Chondrocyte (in vitro differentiated cells): ENCODE data around the gene TSTD2. TPM values are rescaled to one million over a fixed set of nuclear protein-coding genes. Genes with fewer than 3 reads are reported as not detected.
"Not testable (repeated sequence)": the region's sequence is repeated elsewhere in the genome, so short reads cannot be mapped to it uniquely, and the experiment has no call there.

Experiments
- DNase-seq: peaks from one replicate; pipeline ENCODE4 v3.0.0; 2021; ENCODE audit warnings: mixed read lengths, low spot score
- H3K27ac Mint-ChIP-seq: one replicate; pipeline ENCODE4 v1.8.0; 2021; ENCODE audit warnings: mild to moderate bottlenecking, moderate library complexity, mixed read lengths; ENCODE audit not compliant: unreplicated experiment
- H3K27me3 Mint-ChIP-seq: 2 replicates; pipeline ENCODE4 v1.8.0; 2021; ENCODE audit warnings: low read depth, mixed read lengths
- H3K36me3 Mint-ChIP-seq: 2 replicates; pipeline ENCODE4 v1.8.0; 2021; ENCODE audit warnings: low read depth, mixed read lengths
- H3K4me1 Mint-ChIP-seq: 2 replicates; pipeline ENCODE4 v1.8.0; 2021; ENCODE audit warnings: low read depth, mild to moderate bottlenecking, mixed read lengths
- H3K4me3 Mint-ChIP-seq: one replicate; pipeline ENCODE4 v1.8.0; 2021; ENCODE audit warnings: mild to moderate bottlenecking, moderate library complexity, mixed read lengths; ENCODE audit not compliant: unreplicated experiment
- H3K9me3 Mint-ChIP-seq: 2 replicates; pipeline ENCODE4 v1.8.0; 2021; ENCODE audit warnings: low read depth, mixed read lengths
- CTCF ChIP-seq: fragments of 200-600 bp; sonication (generic); IDR thresholded peaks from 2 replicates; pipeline ENCODE4 v1.5.0; 2021; ENCODE audit warnings: antibody characterized with exemption, mild to moderate bottlenecking, moderate library complexity
- total RNA-seq: library from RNA; stranded (reverse); gene quantifications from 3 replicates; pipeline ENCODE4 v1.2.1, GENCODE V29; 2021

Gene TSTD2
- total RNA-seq, 1 donor from 2014 or later: 19.6 TPM

GRCh38 chr9:97592126-97592525, 41.0 kb downstream of the TSTD2 start:
- Mint-ChIP-seq H3K27me3 (peaks cover 18% of the 10 kb centered on the region), H3K4me1 (no peaks in the 10 kb centered on the region), H3K9me3 (no peaks in the 10 kb centered on the region), H3K36me3 (no peaks in the 10 kb centered on the region), H3K27ac (no peak overlapping the region), H3K4me3 (no peak overlapping the region)
- TF ChIP-seq CTCF: no peak
- DNase-seq: no peak

- no peak overlapping the region for H3K4me3 Mint-ChIP-seq
- no peaks in the 10 kb centered on the region for H3K36me3 Mint-ChIP-seq
- DNase-seq: no peak
- no peaks in the 10 kb centered on the region for H3K9me3 Mint-ChIP-seq
- no peak for TF ChIP-seq CTCF
- no peak overlapping the region for H3K27ac Mint-ChIP-seq
- no peaks in the 10 kb centered on the region for H3K4me1 Mint-ChIP-seq
- peaks cover 18% of the 10 kb centered on the region for H3K27me3 Mint-ChIP-seq
Measured at GRCh38 chr9:97591535-97591934, 41.6 kb downstream of the TSTD2 start.

- H3K27me3 Mint-ChIP-seq: peaks cover 15% of the 10 kb centered on the region
- not testable (repeated sequence) for H3K4me3 Mint-ChIP-seq, H3K4me1 Mint-ChIP-seq, H3K9me3 Mint-ChIP-seq, H3K36me3 Mint-ChIP-seq, H3K27ac Mint-ChIP-seq, DNase-seq
Measured at GRCh38 chr9:97586909-97587308, 46.3 kb downstream of the TSTD2 start.

GRCh38 chr9:97584778-97585177, 48.4 kb downstream of the TSTD2 start:
- DNase-seq, H3K27ac Mint-ChIP-seq, H3K4me3 Mint-ChIP-seq, H3K9me3 Mint-ChIP-seq, H3K36me3 Mint-ChIP-seq, H3K4me1 Mint-ChIP-seq, H3K27me3 Mint-ChIP-seq: not testable (repeated sequence)

GRCh38 chr9:97581590-97581989, 51.6 kb downstream of the TSTD2 start:
- peaks cover 17% of the 10 kb centered on the region for H3K27me3 Mint-ChIP-seq
- not testable (repeated sequence) for H3K4me1 Mint-ChIP-seq, DNase-seq, H3K9me3 Mint-ChIP-seq, H3K4me3 Mint-ChIP-seq, H3K36me3 Mint-ChIP-seq, H3K27ac Mint-ChIP-seq

GRCh38 chr9:97579914-97580313, 53.3 kb downstream of the TSTD2 start:
- TF ChIP-seq CTCF: no peak
- H3K27me3 Mint-ChIP-seq: peaks cover 25% of the 10 kb centered on the region
- H3K4me1 Mint-ChIP-seq: no peaks in the 10 kb centered on the region
- no peak for DNase-seq
- peaks cover 3% of the 10 kb centered on the region for H3K9me3 Mint-ChIP-seq
- no peaks in the 10 kb centered on the region for H3K36me3 Mint-ChIP-seq
- H3K4me3 Mint-ChIP-seq: no peak overlapping the region
- H3K27ac Mint-ChIP-seq: no peak overlapping the region

GRCh38 chr9:97578846-97579245, 54.3 kb downstream of the TSTD2 start:
- H3K27me3 Mint-ChIP-seq: peaks cover 25% of the 10 kb centered on the region
- no peak overlapping the region for H3K4me3 Mint-ChIP-seq
- TF ChIP-seq CTCF: no peak
- no peak for DNase-seq
- no peaks in the 10 kb centered on the region for H3K36me3 Mint-ChIP-seq
- no peaks in the 10 kb centered on the region for H3K4me1 Mint-ChIP-seq
- H3K27ac Mint-ChIP-seq: no peak overlapping the region
- H3K9me3 Mint-ChIP-seq: no peaks in the 10 kb centered on the region
